ENCODE measurements around the gene RPS6KA5.

The RPS6KA5 gene

GRCh38 chr14:90894241-90894640, 166.2 kb downstream of the RPS6KA5 start:
- Histone ChIP-seq H3K4me2 (ENCODE audit: low read length) (no peak overlapping the region), H3K79me2 (ENCODE audit: control insufficient read depth, low read length) (no peaks in the 10 kb centered on the region), H3K9me2 (replicated peaks; ENCODE audit: control insufficient read depth, low read length) (no peaks in the 10 kb centered on the region), H3K9me3 (ENCODE audit: control insufficient read depth, insufficient read depth, low read length) (no peaks in the 10 kb centered on the region), H3K4me1 (ENCODE audit: control insufficient read depth, low read length) (no peaks in the 10 kb centered on the region), H3K36me3 (ENCODE audit: control insufficient read depth, low read length) (peaks cover 16% of the 10 kb centered on the region), H3K4me3 (ENCODE audit: low read length) (no peak overlapping the region), H3F3A (ENCODE audit: control insufficient read depth, insufficient read depth) (0 out of 2 replicates have a peak, but pooled peaks cover 2% of the 10 kb centered on the region), H4K20me1 (ENCODE audit: control insufficient read depth, insufficient read depth, low read depth, low read length) (no peaks in the 10 kb centered on the region), H3K27me3 (ENCODE audit: control insufficient read depth, low read length) (no peaks in the 10 kb centered on the region), H3K27ac (ENCODE audit: low read depth, low read length) (no peak overlapping the region)
- TF ChIP-seq, protein P1, sequence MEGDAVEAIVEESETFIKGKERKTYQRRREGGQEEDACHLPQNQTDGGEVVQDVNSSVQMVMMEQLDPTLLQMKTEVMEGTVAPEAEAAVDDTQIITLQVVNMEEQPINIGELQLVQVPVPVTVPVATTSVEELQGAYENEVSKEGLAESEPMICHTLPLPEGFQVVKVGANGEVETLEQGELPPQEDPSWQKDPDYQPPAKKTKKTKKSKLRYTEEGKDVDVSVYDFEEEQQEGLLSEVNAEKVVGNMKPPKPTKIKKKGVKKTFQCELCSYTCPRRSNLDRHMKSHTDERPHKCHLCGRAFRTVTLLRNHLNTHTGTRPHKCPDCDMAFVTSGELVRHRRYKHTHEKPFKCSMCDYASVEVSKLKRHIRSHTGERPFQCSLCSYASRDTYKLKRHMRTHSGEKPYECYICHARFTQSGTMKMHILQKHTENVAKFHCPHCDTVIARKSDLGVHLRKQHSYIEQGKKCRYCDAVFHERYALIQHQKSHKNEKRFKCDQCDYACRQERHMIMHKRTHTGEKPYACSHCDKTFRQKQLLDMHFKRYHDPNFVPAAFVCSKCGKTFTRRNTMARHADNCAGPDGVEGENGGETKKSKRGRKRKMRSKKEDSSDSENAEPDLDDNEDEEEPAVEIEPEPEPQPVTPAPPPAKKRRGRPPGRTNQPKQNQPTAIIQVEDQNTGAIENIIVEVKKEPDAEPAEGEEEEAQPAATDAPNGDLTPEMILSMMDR (IDR thresholded peaks at IDR 0.05; ENCODE audit: low read depth, low read length, poor library complexity, severe bottlenecking): no peak
- TF ChIP-seq EZH2phosphoT487 (IDR thresholded peaks at IDR 0.05; ENCODE audit: borderline replicate concordance, low read length): no peak

DNA sequence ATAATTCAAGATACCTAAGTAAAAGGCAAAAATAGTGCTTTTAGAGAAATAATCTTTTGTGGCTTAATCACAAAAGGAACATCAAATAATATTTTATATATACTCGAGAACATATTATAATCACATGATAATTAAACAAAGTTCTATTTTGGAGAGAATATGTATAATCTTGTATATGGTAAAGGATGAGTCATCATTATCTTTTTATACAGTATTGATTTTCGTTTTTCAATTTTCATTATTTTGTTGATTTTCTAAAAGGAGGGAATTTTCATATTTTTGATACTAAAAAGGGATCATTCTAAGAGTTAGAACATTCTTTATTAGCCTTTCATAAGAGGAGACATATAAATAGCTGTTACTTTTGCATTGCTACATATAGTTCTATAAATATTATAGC, 166.9 kb downstream of the RPS6KA5 start:
- Histone ChIP-seq H3K4me2 (ENCODE audit: low read length) (no peak overlapping the region), H3K27ac (ENCODE audit: low read depth, low read length) (no peak overlapping the region), H3K27me3 (ENCODE audit: control insufficient read depth, low read length) (no peaks in the 10 kb centered on the region), H3K4me3 (ENCODE audit: low read length) (no peak overlapping the region), H3F3A (ENCODE audit: control insufficient read depth, insufficient read depth) (0 out of 2 replicates have a peak, but pooled peaks cover 2% of the 10 kb centered on the region), H3K36me3 (ENCODE audit: control insufficient read depth, low read length) (peaks cover 10% of the 10 kb centered on the region), H4K20me1 (ENCODE audit: control insufficient read depth, insufficient read depth, low read depth, low read length) (no peaks in the 10 kb centered on the region), H3K9me2 (replicated peaks; ENCODE audit: control insufficient read depth, low read length) (no peaks in the 10 kb centered on the region), H3K9me3 (ENCODE audit: control insufficient read depth, insufficient read depth, low read length) (no peaks in the 10 kb centered on the region), H3K4me1 (ENCODE audit: control insufficient read depth, low read length) (no peaks in the 10 kb centered on the region), H3K79me2 (ENCODE audit: control insufficient read depth, low read length) (no peaks in the 10 kb centered on the region)
- TF ChIP-seq EZH2phosphoT487 (IDR thresholded peaks at IDR 0.05; ENCODE audit: borderline replicate concordance, low read length): no peak
- TF ChIP-seq, protein P1 (IDR thresholded peaks at IDR 0.05; ENCODE audit: low read depth, low read length, poor library complexity, severe bottlenecking): no peak

DNA sequence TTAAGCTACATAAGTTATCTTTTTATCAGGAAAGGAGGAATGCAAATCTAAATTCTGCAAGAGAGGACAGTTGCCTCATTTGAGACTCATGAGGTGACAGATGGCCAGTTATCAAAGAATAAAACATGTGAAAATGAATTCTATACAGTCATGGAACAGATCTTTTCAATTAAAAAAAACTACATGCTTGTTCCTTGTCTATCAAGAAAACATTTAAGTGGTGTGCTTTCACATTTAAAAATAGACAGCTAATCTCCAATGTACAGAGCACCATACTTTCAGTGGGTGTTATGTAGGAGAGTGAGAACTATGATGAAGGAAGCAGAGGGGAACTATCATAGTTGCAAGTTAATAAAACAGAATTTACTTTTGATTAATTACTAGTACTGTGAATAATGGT, 167.5 kb downstream of the RPS6KA5 start:
- no peaks in the 10 kb centered on the region for H4K20me1 ChIP-seq (ENCODE audit: control insufficient read depth, insufficient read depth, low read depth, low read length)
- H3K79me2 ChIP-seq (ENCODE audit: control insufficient read depth, low read length): no peaks in the 10 kb centered on the region
- H3K9me3 ChIP-seq (ENCODE audit: control insufficient read depth, insufficient read depth, low read length): no peaks in the 10 kb centered on the region
- H3K27me3 ChIP-seq (ENCODE audit: control insufficient read depth, low read length): no peaks in the 10 kb centered on the region
- 0 out of 2 replicates have a peak, but pooled peaks cover 2% of the 10 kb centered on the region for H3F3A ChIP-seq (ENCODE audit: control insufficient read depth, insufficient read depth)
- TF ChIP-seq, protein P1 (IDR thresholded peaks at IDR 0.05; ENCODE audit: low read depth, low read length, poor library complexity, severe bottlenecking): no peak
- no peak for TF ChIP-seq EZH2phosphoT487 (IDR thresholded peaks at IDR 0.05; ENCODE audit: borderline replicate concordance, low read length)
- H3K27ac ChIP-seq (ENCODE audit: low read depth, low read length): no peak overlapping the region
- H3K4me2 ChIP-seq (ENCODE audit: low read length): no peak overlapping the region
- H3K4me1 ChIP-seq (ENCODE audit: control insufficient read depth, low read length): no peaks in the 10 kb centered on the region
- no peaks in the 10 kb centered on the region for H3K9me2 ChIP-seq (replicated peaks; ENCODE audit: control insufficient read depth, low read length)
- H3K36me3 ChIP-seq (ENCODE audit: control insufficient read depth, low read length): peaks cover 4% of the 10 kb centered on the region; the same call in 1 of the 2 replicates
- no peak overlapping the region for H3K4me3 ChIP-seq (ENCODE audit: low read length)

Measured in DOHH2 (cell line).